ENCODE results near the gene AKNAD1.

Gene AKNAD1

GRCh38 chr1:108863984-108864383, 7.1 kb upstream of the AKNAD1 start:
- no peak for DNase-seq (ENCODE audit: low read depth)
- H3K4me3 ChIP-seq (ENCODE audit: low read depth, low read length), result no peak overlapping the region
- no peak for TF ChIP-seq CTCF (IDR thresholded peaks at IDR 0.05; ENCODE audit: control insufficient read depth, extremely low read depth, insufficient read depth)

GRCh38 chr1:108862698-108863477, 6.0 kb upstream of the AKNAD1 start:
- DNase-seq (ENCODE audit: low read depth), result no peak
- H3K4me3 ChIP-seq (ENCODE audit: low read depth, low read length), result no peak overlapping the region
- no peak for TF ChIP-seq CTCF (IDR thresholded peaks at IDR 0.05; ENCODE audit: control insufficient read depth, extremely low read depth, insufficient read depth)

GRCh38 chr1:108862017-108862610, 5.2 kb upstream of the AKNAD1 start:
- DNase-seq (ENCODE audit: low read depth), result no peak
- no peak for TF ChIP-seq CTCF (IDR thresholded peaks at IDR 0.05; ENCODE audit: control insufficient read depth, extremely low read depth, insufficient read depth)
- H3K4me3 ChIP-seq (ENCODE audit: low read depth, low read length), result no peak overlapping the region

- H3K4me3 ChIP-seq (ENCODE audit: low read depth, low read length), result no peak overlapping the region
- TF ChIP-seq CTCF (IDR thresholded peaks at IDR 0.05; ENCODE audit: control insufficient read depth, extremely low read depth, insufficient read depth), result no peak
- DNase-seq (ENCODE audit: low read depth), result no peak
These were observed 4.7 kb upstream of the AKNAD1 start for GRCh38 chr1:108861566-108861965.

GRCh38 chr1:108860190-108860907, 3.5 kb upstream of the AKNAD1 start:
- TF ChIP-seq CTCF (IDR thresholded peaks at IDR 0.05; ENCODE audit: control insufficient read depth, extremely low read depth, insufficient read depth), result no peak
- no peak for DNase-seq (ENCODE audit: low read depth)
- no peak overlapping the region for H3K4me3 ChIP-seq (ENCODE audit: low read depth, low read length)

GRCh38 chr1:108858230-108858950, 1.5 kb upstream of the AKNAD1 start:
- H3K4me3 ChIP-seq (ENCODE audit: low read depth, low read length), result no peak overlapping the region
- DNase-seq (ENCODE audit: low read depth), result no peak
- TF ChIP-seq CTCF (IDR thresholded peaks at IDR 0.05; ENCODE audit: control insufficient read depth, extremely low read depth, insufficient read depth), result no peak
